HT-29 (cell line): ENCODE data around the gene DNM3. TPM values are rescaled to one million over a fixed set of nuclear protein-coding genes. Genes with fewer than 3 reads are reported as not detected.

Source experiments
- DNase-seq: peaks from one replicate; pipeline ENCODE4 v3.0.0-alpha.2; 2015; ENCODE audit warnings: low spot score
- total RNA-seq: library from RNA; depleted of rRNA; stranded (reverse); fragments of >200 nt; shearing (Covaris generic); gene quantifications from 2 replicates; pipeline ENCODE4 v1.2.3, GENCODE V29; 2014

DNM3 gene
- total RNA-seq, 1 experiment from 2014 or later = 1.3 TPM

- no peak for DNase-seq
Measured at GRCh38 chr1:172139196-172139595, 297.9 kb downstream of the DNM3 start.

- DNase-seq = no peak
Measured at GRCh38 chr1:172140072-172140471, 298.8 kb downstream of the DNM3 start.

- DNase-seq = no peak
Measured at GRCh38 chr1:172140591-172140990, 299.3 kb downstream of the DNM3 start.

GRCh38 chr1:172141341-172141881 lies 300.1 kb downstream of the DNM3 start:
- DNase-seq = no peak

- DNase-seq = no peak
Measured at GRCh38 chr1:172142324-172142723, 301.0 kb downstream of the DNM3 start.

- no peak for DNase-seq
Measured at GRCh38 chr1:172143384-172144055, 302.2 kb downstream of the DNM3 start.

GRCh38 chr1:172144445-172145061 lies 303.3 kb downstream of the DNM3 start:
- DNase-seq = no peak

- no peak for DNase-seq
Measured at GRCh38 chr1:172145231-172145651, 303.9 kb downstream of the DNM3 start.

GRCh38 chr1:172145656-172146055 lies 304.4 kb downstream of the DNM3 start:
- DNase-seq = no peak

- DNase-seq = no peak
Measured at GRCh38 chr1:172146141-172146850, 305.0 kb downstream of the DNM3 start.

- no peak for DNase-seq
Measured at GRCh38 chr1:172147541-172147940, 306.2 kb downstream of the DNM3 start.

- DNase-seq = no peak
Measured at GRCh38 chr1:172148213-172148612, 306.9 kb downstream of the DNM3 start.

- DNase-seq = no peak
Measured at GRCh38 chr1:172148707-172149106, 307.4 kb downstream of the DNM3 start.

- no peak for DNase-seq
Measured at GRCh38 chr1:172149346-172149745, 308.0 kb downstream of the DNM3 start.

- DNase-seq = no peak
Measured at GRCh38 chr1:172154551-172154950, 313.3 kb downstream of the DNM3 start.

- no peak for DNase-seq
Measured at GRCh38 chr1:172155766-172156165, 314.5 kb downstream of the DNM3 start.

GRCh38 chr1:172162236-172162635 lies 320.9 kb downstream of the DNM3 start:
- peak; percentile 21 for DNase-seq

- DNase-seq = no peak
Measured at GRCh38 chr1:172163498-172164215, 322.4 kb downstream of the DNM3 start.

GRCh38 chr1:172165403-172165802 lies 324.1 kb downstream of the DNM3 start:
- no peak for DNase-seq

- peak; percentile 88 for DNase-seq
Measured at GRCh38 chr1:172167796-172168596, 326.7 kb downstream of the DNM3 start.

- no peak for DNase-seq
Measured at GRCh38 chr1:172168597-172168872, 327.2 kb downstream of the DNM3 start.
